ENCODE measurements around the gene MAMDC4.

MAMDC4 gene

DNA sequence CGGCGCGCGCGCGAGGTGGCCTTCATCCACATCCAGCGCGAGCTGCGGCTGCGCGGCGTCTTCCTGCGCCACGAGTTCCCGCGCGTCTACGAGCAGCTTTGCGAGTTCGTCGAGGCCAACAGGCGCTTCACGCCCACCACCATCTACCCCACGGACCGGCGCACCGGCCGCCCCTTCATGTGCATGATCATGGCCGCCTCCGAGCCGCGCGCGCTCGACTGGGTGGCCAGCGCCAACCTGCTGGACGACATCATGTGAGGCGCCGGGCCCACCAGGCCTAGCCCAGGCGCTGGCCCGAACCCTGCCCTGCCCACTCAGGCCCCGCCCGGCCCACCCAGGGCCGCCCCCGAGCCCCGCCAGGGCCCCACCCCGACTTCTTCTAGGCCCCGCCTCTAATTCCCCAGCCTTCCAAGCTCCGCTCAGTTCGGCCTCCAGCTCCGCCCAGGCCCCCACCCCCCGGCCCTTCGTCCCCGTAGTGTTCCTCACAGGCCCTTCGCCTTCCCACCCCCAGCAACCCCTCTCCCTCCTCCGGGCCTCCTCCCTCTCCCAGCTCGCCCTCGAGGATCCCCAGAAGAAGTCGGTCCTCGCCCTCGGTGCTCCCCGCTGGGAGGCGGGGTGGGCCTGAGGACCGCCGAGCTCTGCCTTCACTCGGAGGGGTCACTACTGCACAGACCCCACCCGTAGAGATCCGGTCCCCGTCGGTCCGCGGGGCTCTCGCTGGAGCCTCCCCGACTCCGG lies 4.9 kb upstream of the MAMDC4 start:
- TF ChIP-seq, protein P1, sequence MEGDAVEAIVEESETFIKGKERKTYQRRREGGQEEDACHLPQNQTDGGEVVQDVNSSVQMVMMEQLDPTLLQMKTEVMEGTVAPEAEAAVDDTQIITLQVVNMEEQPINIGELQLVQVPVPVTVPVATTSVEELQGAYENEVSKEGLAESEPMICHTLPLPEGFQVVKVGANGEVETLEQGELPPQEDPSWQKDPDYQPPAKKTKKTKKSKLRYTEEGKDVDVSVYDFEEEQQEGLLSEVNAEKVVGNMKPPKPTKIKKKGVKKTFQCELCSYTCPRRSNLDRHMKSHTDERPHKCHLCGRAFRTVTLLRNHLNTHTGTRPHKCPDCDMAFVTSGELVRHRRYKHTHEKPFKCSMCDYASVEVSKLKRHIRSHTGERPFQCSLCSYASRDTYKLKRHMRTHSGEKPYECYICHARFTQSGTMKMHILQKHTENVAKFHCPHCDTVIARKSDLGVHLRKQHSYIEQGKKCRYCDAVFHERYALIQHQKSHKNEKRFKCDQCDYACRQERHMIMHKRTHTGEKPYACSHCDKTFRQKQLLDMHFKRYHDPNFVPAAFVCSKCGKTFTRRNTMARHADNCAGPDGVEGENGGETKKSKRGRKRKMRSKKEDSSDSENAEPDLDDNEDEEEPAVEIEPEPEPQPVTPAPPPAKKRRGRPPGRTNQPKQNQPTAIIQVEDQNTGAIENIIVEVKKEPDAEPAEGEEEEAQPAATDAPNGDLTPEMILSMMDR (IDR thresholded peaks at IDR 0.05): no peak

DNA sequence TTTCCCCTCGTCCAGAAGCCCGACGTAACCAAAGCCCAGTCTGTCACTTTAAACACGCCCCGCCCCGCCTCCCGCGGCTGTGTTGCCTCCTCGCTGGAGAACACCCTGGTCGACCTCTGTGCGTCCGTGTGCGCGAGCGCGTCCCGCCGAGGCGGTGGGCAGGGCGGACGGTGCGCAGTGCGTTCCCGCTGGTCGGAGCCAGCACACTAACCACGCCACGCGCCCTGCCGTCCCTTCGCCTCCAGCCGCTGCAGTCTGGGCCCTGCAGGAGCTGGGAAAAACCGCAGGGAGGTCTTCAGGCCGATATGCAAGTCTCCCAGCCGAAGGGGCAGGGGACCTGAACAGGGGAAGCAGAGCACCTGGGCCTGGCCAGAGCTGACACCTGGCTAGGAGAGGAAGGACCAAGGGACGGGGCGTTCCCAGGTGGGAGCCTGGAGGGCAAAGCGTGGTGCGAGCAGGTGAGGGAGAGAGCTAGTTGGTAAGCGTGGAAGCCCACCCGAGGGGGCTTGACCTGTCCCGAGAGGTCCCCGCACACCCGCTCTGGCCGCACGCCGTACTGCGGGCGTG lies 4.2 kb upstream of the MAMDC4 start:
- TF ChIP-seq, protein P1 (IDR thresholded peaks at IDR 0.05): no peak

DNA sequence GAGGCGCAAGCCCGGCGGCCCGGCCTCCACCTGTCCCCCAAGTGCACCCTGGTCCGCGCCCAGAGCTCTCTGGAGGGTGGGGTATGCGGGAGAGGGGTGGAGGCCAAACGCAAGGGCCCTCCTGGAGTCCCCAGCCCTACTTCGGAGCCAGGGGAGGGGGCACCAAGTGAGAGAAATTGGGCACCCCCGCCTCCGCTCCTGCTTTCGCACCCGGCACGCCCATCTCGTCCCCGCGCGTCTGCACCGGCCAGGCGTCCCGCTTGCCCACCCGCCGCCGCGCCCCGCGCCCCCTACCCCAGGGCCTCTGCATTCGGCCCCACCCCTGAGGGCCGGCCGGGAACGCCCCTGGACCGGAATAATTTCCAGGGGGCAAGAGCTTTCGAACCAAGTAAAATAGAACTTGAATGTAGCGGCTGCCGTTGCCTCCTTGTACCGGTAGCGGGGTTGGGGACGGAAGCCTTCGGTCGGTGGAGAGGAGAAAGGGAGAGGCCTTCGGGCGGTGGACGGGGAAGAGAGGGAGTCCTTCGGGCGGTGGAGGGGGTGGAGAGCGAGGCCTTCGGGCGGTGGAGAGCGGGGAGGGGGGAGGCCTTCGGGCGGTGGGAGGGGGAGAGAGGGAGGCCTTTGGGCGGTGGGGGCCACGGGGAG lies 3.6 kb upstream of the MAMDC4 start:
- TF ChIP-seq, protein P1 (IDR thresholded peaks at IDR 0.05): no peak

DNA sequence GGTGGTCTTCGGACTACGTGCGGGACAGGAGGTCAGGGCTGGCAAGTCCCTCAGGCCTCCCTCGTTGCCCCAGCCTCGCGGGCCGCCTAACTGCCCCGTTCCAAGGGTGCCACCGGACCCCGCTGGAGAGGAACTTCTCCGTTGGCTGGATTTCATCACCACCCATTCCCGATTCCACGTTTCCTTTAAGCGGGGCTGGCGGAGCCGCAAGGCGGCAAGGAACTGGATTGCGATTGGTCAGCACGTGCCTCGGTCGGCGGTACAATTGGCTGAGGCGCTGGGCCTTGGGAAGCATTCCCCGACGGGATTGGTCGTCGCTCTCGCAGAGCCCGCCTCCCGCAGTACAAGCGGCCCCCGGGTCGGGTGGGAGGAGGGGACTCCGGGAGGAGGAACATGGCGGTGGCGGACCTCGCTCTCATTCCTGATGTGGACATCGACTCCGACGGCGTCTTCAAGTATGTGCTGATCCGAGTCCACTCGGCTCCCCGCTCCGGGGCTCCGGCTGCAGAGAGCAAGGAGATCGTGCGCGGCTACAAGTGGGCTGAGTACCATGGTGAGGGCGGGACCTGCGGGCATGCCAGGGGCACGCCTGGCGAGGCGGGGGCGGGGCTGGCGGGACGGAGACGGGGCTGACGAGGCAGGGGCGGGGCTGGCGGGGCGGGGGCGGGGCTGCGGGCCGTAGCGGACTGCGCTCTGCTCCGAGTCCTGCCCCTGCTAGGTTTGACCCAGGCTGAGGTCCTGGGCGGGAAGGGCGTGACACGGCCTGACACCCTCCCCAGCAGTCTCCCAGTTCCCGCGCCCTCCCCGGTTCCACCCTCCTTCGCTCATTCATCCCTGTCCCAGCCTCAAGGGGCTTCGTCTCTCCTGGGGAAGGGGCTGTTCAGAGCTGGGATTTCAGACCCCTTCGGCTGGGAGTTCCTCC lies 2.8 kb upstream of the MAMDC4 start, which contains the start of gene PHPT1:
Gene PHPT1, plus strand, starts transcription at position 372 of the 922 bp plus-strand sequence. Its CDS starts 22 bp downstream, at position 394.
- TF ChIP-seq, protein P1 (IDR thresholded peaks at IDR 0.05): no peak

DNA sequence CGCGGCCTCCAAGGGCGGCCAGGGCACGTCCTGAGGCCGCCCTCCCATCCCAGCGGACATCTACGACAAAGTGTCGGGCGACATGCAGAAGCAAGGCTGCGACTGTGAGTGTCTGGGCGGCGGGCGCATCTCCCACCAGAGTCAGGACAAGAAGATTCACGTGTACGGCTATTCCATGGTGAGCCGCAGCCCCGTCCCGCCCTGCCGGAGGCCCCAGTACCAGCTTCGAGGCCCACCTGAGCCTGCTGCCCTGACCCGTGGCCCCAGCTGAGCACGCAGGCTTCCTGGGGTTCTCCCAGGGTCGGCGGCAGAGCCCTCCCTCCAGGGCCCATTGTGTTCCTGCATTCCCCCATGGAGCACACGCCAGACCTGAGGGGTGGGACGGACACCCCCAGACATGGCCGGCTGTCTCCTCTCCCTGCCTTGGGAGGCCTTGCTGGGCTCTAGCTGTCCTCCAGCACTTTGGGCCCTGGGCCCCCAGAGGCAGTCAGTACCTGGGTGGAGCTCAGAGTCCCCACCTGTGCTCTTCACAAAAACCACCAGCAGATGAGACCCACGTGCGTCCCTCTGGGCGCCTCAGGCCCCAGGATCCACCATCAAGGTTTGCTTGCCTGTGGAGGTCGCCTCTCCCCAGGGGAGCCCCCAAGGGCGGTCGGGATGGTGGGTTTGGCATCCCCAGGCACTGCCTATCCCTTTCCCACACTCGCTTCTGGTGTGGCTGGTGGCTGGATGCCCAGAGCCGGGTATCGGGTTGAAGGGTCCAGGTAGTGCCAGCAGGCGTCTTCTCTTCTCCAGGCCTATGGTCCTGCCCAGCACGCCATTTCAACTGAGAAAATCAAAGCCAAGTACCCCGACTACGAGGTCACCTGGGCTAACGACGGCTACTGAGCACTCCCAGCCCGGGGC lies 1.9 kb upstream of the MAMDC4 start:
- TF ChIP-seq, protein P1 (IDR thresholded peaks at IDR 0.05): no peak

DNA sequence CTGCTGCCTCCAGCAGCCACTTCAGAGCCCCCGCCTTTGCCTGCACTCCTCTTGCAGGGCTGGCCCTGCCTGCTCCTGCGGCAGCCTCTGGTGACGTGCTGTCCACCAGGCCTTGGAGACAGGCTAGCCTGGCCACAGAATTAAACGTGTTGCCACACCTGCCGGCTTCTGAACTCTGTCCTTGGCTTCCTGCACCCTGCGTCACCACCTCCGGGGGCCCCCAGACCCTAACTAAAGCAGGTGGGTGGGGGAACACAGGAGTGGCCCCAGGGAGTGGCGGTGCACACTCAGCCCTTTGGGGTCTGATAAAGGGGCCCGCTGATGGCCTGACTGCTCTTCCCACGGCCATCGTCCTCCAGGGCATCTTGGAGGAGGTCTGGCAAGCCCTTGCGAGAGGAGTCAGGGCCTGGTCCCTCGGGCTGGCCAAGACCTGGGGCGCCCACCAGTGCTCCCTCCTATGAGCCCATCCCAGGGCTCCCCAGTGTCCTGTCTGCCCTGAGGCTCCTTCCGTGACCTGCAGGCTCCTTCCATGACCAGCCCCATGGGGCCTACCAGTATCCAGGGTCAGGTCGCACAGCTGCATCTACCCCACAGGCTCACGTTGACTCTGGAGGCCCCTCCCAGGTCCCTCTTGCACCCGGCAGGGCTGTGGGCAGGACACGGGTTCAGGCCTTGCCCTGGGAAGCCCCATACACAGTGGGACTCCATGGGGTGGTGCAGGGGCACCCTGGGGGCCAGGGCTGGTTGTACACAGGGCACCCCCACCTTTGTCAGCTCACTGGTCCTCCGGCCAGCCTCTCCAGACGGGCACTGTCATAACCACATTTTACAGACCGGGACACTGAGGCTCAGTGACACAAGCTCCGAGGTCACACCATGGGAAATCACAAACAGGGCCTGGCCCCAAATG lies 1.0 kb upstream of the MAMDC4 start:
- TF ChIP-seq, protein P1 (IDR thresholded peaks at IDR 0.05): no peak
